Measurements from ENCODE around the gene APLF. TPM values are rescaled to one million over a fixed set of nuclear protein-coding genes. Genes with fewer than 3 reads are reported as not detected.

Gene APLF
- total and polyA plus RNA-seq, 9 donors, result 1.1 to 5.5 (median 1.4) TPM

DNA sequence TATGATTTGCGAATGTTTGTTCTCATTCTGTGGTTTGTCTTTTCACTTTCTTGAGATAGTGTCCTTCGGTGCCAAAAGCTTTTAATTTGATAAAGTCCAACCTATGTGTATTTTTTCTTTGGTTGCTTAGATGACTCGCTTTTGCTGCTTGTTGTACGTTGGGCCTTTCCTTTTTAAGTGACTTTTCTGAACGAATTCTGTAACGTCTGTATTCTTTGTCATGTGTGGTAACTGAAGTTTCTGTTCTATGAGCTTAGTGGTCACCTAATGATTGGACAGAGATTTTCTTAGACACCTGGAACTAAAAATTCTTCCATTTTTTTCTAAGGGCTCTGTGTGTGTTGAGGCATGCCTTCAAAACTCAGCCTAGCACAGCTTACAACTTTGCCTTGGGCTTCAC, 156.4 kb downstream of the APLF start:
- Histone ChIP-seq H3K36me3 (ENCODE audit: control insufficient read depth, insufficient read depth, low read length) (no peaks in the 10 kb centered on the region), H3K4me1 (ENCODE audit: control insufficient read depth, insufficient read depth, low read length) (no peaks in the 10 kb centered on the region), H3K27me3 (ENCODE audit: control insufficient read depth, insufficient read depth, low read length) (no peaks in the 10 kb centered on the region), H3K4me3 (ENCODE audit: low read length) (no peak overlapping the region), H3K9me3 (replicated peaks; ENCODE audit: control insufficient read depth, low read depth, low read length) (peaks cover 2% of the 10 kb centered on the region), H3K27ac (ENCODE audit: low read length) (no peak overlapping the region)
- 93% methylated on average over 2 of the region's 6 CpGs for WGBS (ENCODE audit: insufficient coverage)
- DNase-seq, result no peak

DNA sequence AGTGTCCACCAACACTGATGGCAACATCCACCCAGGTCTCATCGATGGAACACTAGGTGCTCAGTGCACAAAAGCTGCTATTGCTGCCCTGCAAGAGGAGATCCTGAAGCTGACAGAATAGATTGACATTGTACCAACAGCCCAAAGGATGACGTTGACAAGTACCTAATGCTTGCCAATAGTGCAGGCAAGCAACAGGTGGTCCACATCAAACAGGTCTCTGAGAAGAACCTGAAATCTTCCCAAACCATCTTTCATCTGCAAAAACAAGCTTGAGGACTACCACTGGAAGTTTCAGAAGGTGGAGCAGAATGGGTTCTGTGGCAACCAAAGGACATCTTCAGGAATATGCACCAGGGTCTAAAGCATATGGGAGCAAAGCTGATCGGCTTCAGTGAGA, 160.2 kb downstream of the APLF start:
- Histone ChIP-seq H3K4me3 (ENCODE audit: low read length) (no peak overlapping the region), H3K9me3 (replicated peaks; ENCODE audit: control insufficient read depth, low read depth, low read length) (no peaks in the 10 kb centered on the region), H3K27me3 (ENCODE audit: control insufficient read depth, insufficient read depth, low read length) (no peaks in the 10 kb centered on the region), H3K36me3 (ENCODE audit: control insufficient read depth, insufficient read depth, low read length) (no peaks in the 10 kb centered on the region), H3K27ac (ENCODE audit: low read length) (no peak overlapping the region), H3K4me1 (ENCODE audit: control insufficient read depth, insufficient read depth, low read length) (no peaks in the 10 kb centered on the region)
- no peak for DNase-seq
- WGBS (ENCODE audit: insufficient coverage), result 90% methylated on average over 2 of the region's 3 CpGs

Other genes with a start within 250 kb of the APLF start
- gene PPP3R1, start 215.1 kb upstream of the APLF start, total RNA-seq, result 16.7 TPM
- gene PPP3R1, start 215.1 kb upstream of the APLF start, polyA plus RNA-seq (ENCODE audit: insufficient read depth in 1 of 8, insufficient read length in 8 of 8, low replicate concordance in 1 of 8), result 10 to 100 TPM; 38.1 to 53.3 (median 46.5) TPM
- 21.1 TPM for gene CNRIP1, start 147.6 kb upstream of the APLF start, total RNA-seq
- gene CNRIP1, start 147.6 kb upstream of the APLF start, polyA plus RNA-seq (ENCODE audit: insufficient read depth in 1 of 8, insufficient read length in 8 of 8, low replicate concordance in 1 of 8), result 10 to 100 TPM; 21.5 to 34.7 (median 24.8) TPM
- gene PLEK, start 102.3 kb upstream of the APLF start, total RNA-seq, result 4.4 TPM
- gene PLEK, start 102.3 kb upstream of the APLF start, polyA plus RNA-seq (ENCODE audit: insufficient read depth in 1 of 8, insufficient read length in 8 of 8, low replicate concordance in 1 of 8), result 1 to 10 TPM; 4.8 to 7.6 (median 5.4) TPM
- 0.71 TPM for gene FBXO48, start 291 bp upstream of the APLF start, total RNA-seq
- gene FBXO48, start 291 bp upstream of the APLF start, polyA plus RNA-seq (ENCODE audit: insufficient read depth in 1 of 8, insufficient read length in 8 of 8, low replicate concordance in 1 of 8), result 1 to 10 TPM in 7 of 8 donors, under 1 TPM in 1; 0.95 to 1.7 (median 1.3) TPM
- 1.2 TPM for gene PROKR1, start 176.0 kb downstream of the APLF start, total RNA-seq
- gene PROKR1, start 176.0 kb downstream of the APLF start, polyA plus RNA-seq (ENCODE audit: insufficient read depth in 1 of 8, insufficient read length in 8 of 8, low replicate concordance in 1 of 8), result 1 to 10 TPM in 7 of 8 donors, under 1 TPM in 1; 0.79 to 4.8 (median 2.5) TPM

Data from muscle of leg (tissue), 11 donors.